ENCODE data around the gene CAP2. TPM values are rescaled to one million over a fixed set of nuclear protein-coding genes. Genes with fewer than 3 reads are reported as not detected.

CAP2 gene
- total RNA-seq, 2 experiments from 2014 or later: not detected

- Mint-ChIP-seq H3K27me3 (peaks cover 4% of the 10 kb centered on the region), H3K36me3 (ENCODE audit: low read depth) (no peaks in the 10 kb centered on the region), H3K9me3 (no peaks in the 10 kb centered on the region), H3K4me1 (ENCODE audit: low read depth) (no peaks in the 10 kb centered on the region), H3K27ac (no peak overlapping the region), H3K4me3 (no peak overlapping the region)
- ATAC-seq: no peak
- TF ChIP-seq, protein P1, sequence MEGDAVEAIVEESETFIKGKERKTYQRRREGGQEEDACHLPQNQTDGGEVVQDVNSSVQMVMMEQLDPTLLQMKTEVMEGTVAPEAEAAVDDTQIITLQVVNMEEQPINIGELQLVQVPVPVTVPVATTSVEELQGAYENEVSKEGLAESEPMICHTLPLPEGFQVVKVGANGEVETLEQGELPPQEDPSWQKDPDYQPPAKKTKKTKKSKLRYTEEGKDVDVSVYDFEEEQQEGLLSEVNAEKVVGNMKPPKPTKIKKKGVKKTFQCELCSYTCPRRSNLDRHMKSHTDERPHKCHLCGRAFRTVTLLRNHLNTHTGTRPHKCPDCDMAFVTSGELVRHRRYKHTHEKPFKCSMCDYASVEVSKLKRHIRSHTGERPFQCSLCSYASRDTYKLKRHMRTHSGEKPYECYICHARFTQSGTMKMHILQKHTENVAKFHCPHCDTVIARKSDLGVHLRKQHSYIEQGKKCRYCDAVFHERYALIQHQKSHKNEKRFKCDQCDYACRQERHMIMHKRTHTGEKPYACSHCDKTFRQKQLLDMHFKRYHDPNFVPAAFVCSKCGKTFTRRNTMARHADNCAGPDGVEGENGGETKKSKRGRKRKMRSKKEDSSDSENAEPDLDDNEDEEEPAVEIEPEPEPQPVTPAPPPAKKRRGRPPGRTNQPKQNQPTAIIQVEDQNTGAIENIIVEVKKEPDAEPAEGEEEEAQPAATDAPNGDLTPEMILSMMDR (IDR thresholded peaks at IDR 0.05): no peak
- intact Hi-C loops (cut with micrococcal nuclease): no loop called here
- ChIA-PET CTCF (interaction anchor here (1.6 kb wide), 1 partner anchor 33 kb away, joined by 3 read pairs; no protein-coding TSS in a partner anchor), POLR2A (no interaction called here)
- no peak for DNase-seq
Measured at GRCh38 chr6:17551383-17551958, 158.1 kb downstream of the CAP2 start.

GRCh38 chr6:17552861-17553260 is 159.5 kb downstream of the CAP2 start:
- CTCF ChIA-PET: no interaction called here
- H3K4me3 Mint-ChIP-seq: no peak overlapping the region
- H3K4me1 Mint-ChIP-seq (ENCODE audit: low read depth): no peaks in the 10 kb centered on the region
- intact Hi-C loops (cut with micrococcal nuclease): no loop called here
- POLR2A ChIA-PET: no interaction called here
- no peaks in the 10 kb centered on the region for H3K36me3 Mint-ChIP-seq (ENCODE audit: low read depth)
- H3K27ac Mint-ChIP-seq: no peak overlapping the region
- TF ChIP-seq, protein P1 (IDR thresholded peaks at IDR 0.05): no peak
- ATAC-seq (no peak), DNase-seq (no peak)
- H3K27me3 Mint-ChIP-seq: peaks cover 2% of the 10 kb centered on the region
- no peaks in the 10 kb centered on the region for H3K9me3 Mint-ChIP-seq

DNA sequence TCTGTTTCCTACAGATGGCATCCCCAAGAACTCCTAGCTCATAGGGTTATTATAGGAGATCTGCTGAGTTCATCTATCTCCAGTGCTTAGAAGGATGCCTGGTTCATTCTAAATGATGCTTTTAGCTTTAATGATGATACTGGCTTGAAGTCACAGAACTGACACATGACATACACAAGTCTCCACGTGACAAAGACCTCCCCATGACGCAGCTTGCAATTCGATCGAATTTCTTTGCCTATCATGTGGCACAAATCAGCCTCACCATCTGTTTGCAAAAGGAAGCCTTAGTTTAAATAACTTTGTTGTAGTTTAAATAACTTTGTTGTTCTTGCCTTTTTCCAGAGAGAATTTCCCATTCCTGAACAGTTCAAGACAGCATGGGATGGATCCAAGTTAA is 162.6 kb downstream of the CAP2 start:
- intact Hi-C loops (cut with micrococcal nuclease): no loop called here
- Mint-ChIP-seq H3K27me3 (peaks cover 2% of the 10 kb centered on the region), H3K27ac (no peak overlapping the region), H3K9me3 (peaks cover 2% of the 10 kb centered on the region), H3K4me3 (no peak overlapping the region), H3K36me3 (ENCODE audit: low read depth) (no peaks in the 10 kb centered on the region), H3K4me1 (ENCODE audit: low read depth) (no peaks in the 10 kb centered on the region)
- POLR2A ChIA-PET: no interaction called here
- CTCF ChIA-PET: no interaction called here
- no peak for DNase-seq
- TF ChIP-seq, protein P1 (IDR thresholded peaks at IDR 0.05): no peak
- no peak for ATAC-seq

- no peak overlapping the region for H3K4me3 Mint-ChIP-seq
- no peak overlapping the region for H3K27ac Mint-ChIP-seq
- POLR2A ChIA-PET: no interaction called here
- peaks cover 16% of the 10 kb centered on the region for H3K9me3 Mint-ChIP-seq
- no peak for ATAC-seq
- no peaks in the 10 kb centered on the region for H3K4me1 Mint-ChIP-seq (ENCODE audit: low read depth)
- CTCF ChIA-PET: no interaction called here
- TF ChIP-seq, protein P1 (IDR thresholded peaks at IDR 0.05): no peak
- H3K27me3 Mint-ChIP-seq: peaks cover 2% of the 10 kb centered on the region
- DNase-seq: no peak
- H3K36me3 Mint-ChIP-seq (ENCODE audit: low read depth): peaks cover 3% of the 10 kb centered on the region
- intact Hi-C loops (cut with micrococcal nuclease): no loop called here
Measured at GRCh38 chr6:17562636-17563035, 169.2 kb downstream of the CAP2 start.

- H3K27me3 Mint-ChIP-seq: peaks cover 4% of the 10 kb centered on the region
- peaks cover 16% of the 10 kb centered on the region for H3K9me3 Mint-ChIP-seq
- no peak overlapping the region for H3K4me3 Mint-ChIP-seq
- intact Hi-C loops (cut with micrococcal nuclease): no loop called here
- DNase-seq: no peak
- ChIA-PET CTCF (no interaction called here), POLR2A (no interaction called here)
- no peak overlapping the region for H3K27ac Mint-ChIP-seq
- no peaks in the 10 kb centered on the region for H3K4me1 Mint-ChIP-seq (ENCODE audit: low read depth)
- ATAC-seq: no peak
- TF ChIP-seq, protein P1 (IDR thresholded peaks at IDR 0.05): no peak
- H3K36me3 Mint-ChIP-seq (ENCODE audit: low read depth): peaks cover 3% of the 10 kb centered on the region
Measured at GRCh38 chr6:17565399-17565798, 172.0 kb downstream of the CAP2 start.
